Common myeloid progenitor, CD34-positive (primary cell): Measurements from ENCODE around the gene USH1C.

Experiments
- CTCF ChIA-PET: fragments of 350-600 bp; sonication (Branson Sonifier 250); formaldehyde crosslinking; loops from one replicate; lab custom pipeline; 2021; ENCODE audit warnings: antibody characterized with exemption; lab: Charles Lee
- POLR2A ChIA-PET: fragments of 350-600 bp; sonication (Branson Sonifier 250); formaldehyde crosslinking; loops from one replicate; lab custom pipeline; 2021; ENCODE audit warnings: antibody characterized with exemption; lab: Charles Lee
- DNase-seq, 3 donors: peaks; one replicate each; pipeline versions ENCODE4 v3.0.0 to v3.0.0-alpha.2; 2013
- H3K27ac ChIP-seq, 2 experiments: 1 replicate in 1 of 2; 2 replicates in 1 of 2; pipeline ENCODE4 v1.7.0; 2013; ENCODE audit warnings: inconsistent platforms in 2 of 2, low read length in 2 of 2, mild to moderate bottlenecking in 2 of 2, low read depth in 1 of 2, moderate library complexity in 1 of 2; ENCODE audit not compliant: severe bottlenecking in 2 of 2, insufficient read depth in 1 of 2, poor library complexity in 1 of 2
- H3K27me3 ChIP-seq, 5 experiments: replicated peaks in 2 of 5; 1 replicate in 3 of 5; 2 replicates in 2 of 5; pipeline versions ENCODE4 v1.6.1 to v1.7.0; 2013; ENCODE audit warnings: low read length in 4 of 5, mild to moderate bottlenecking in 2 of 5, moderate library complexity in 2 of 5, inconsistent platforms in 1 of 5; ENCODE audit not compliant: insufficient read depth in 5 of 5, control insufficient read depth in 4 of 5
- H3K36me3 ChIP-seq, 4 experiments: 1 replicate in 2 of 4; 2 replicates in 2 of 4; pipeline versions ENCODE4 v1.6.1 to v1.7.0; 2013; ENCODE audit warnings: low read length in 3 of 4, control low read depth in 1 of 4, mild to moderate bottlenecking in 1 of 4; ENCODE audit not compliant: control insufficient read depth in 4 of 4, insufficient read depth in 4 of 4
- H3K4me1 ChIP-seq, 4 experiments: 1 replicate in 3 of 4; 2 replicates in 1 of 4; pipeline versions ENCODE4 v1.6.1 to v1.7.1; 2013; ENCODE audit warnings: low read length in 3 of 4, mild to moderate bottlenecking in 3 of 4, control low read depth in 1 of 4, inconsistent platforms in 1 of 4, moderate library complexity in 1 of 4; ENCODE audit not compliant: control insufficient read depth in 4 of 4, insufficient read depth in 4 of 4; ENCODE audit errors: control extremely low read depth in 1 of 4
- H3K4me3 ChIP-seq, 7 experiments: 1 replicate in 4 of 7; 2 replicates in 3 of 7; pipeline versions ENCODE4 v1.5.1 to v1.7.0; 2013; ENCODE audit warnings: mild to moderate bottlenecking in 7 of 7, low read length in 6 of 7, moderate library complexity in 6 of 7, inconsistent platforms in 2 of 7, low read depth in 2 of 7, control low read depth in 1 of 7; ENCODE audit not compliant: insufficient read depth in 4 of 7, control insufficient read depth in 1 of 7; ENCODE audit errors: extremely low read depth in 1 of 7
- H3K9me3 ChIP-seq, 5 experiments: 1 replicate in 4 of 5; 2 replicates in 1 of 5; pipeline versions ENCODE4 v1.6.1 to v1.7.1; 2013; ENCODE audit warnings: low read length in 4 of 5, mild to moderate bottlenecking in 2 of 5, inconsistent platforms in 1 of 5, low read depth in 1 of 5, moderate library complexity in 1 of 5; ENCODE audit not compliant: control insufficient read depth in 4 of 5, insufficient read depth in 2 of 5; ENCODE audit errors: control extremely low read depth in 1 of 5
- WGBS: methylation state at CpG from one replicate; pipeline ENCODE4 v1.1.5; 2013; ENCODE audit not compliant: insufficient coverage; 5-methylcytosine and 5-hydroxymethylcytosine counted together

Gene USH1C

GRCh38 chr11:17585911-17586695 is 41.9 kb upstream of the USH1C start:
- no peak overlapping the region for H3K4me3 ChIP-seq
- H3K36me3 ChIP-seq: no peaks in the 10 kb centered on the region
- H3K4me1 ChIP-seq: no peaks in the 10 kb centered on the region
- peaks cover 0 to 2% (median 0%) of the 10 kb centered on the region in 5 experiments for H3K9me3 ChIP-seq
- no peak overlapping the region for H3K27ac ChIP-seq
- ChIA-PET CTCF (no interaction called here), POLR2A (no interaction called here)
- H3K27me3 ChIP-seq: peaks cover 0 to 19% (median 6%) of the 10 kb centered on the region in 5 experiments
- WGBS: 93% methylated on average over 5 of the region's 6 CpGs
- DNase-seq: no peak

- peaks cover 0 to 2% (median 0%) of the 10 kb centered on the region in 5 experiments for H3K27me3 ChIP-seq
- H3K36me3 ChIP-seq: no peaks in the 10 kb centered on the region
- WGBS: no CpG with 5 or more reads among the region's 4 CpGs
- no peak overlapping the region for H3K27ac ChIP-seq
- CTCF ChIA-PET: no interaction called here
- DNase-seq: no peak
- POLR2A ChIA-PET: no interaction called here
- peaks cover 0 to 2% (median 0%) of the 10 kb centered on the region in 5 experiments for H3K9me3 ChIP-seq
- no peaks in the 10 kb centered on the region for H3K4me1 ChIP-seq
- H3K4me3 ChIP-seq: no peak overlapping the region
These were observed 37.5 kb upstream of the USH1C start for GRCh38 chr11:17581732-17582053.

GRCh38 chr11:17581036-17581731 is 37.0 kb upstream of the USH1C start:
- ChIA-PET POLR2A (no interaction called here), CTCF (no interaction called here)
- WGBS: 74% methylated on average over 2 of the region's 6 CpGs

GRCh38 chr11:17580271-17580670 is 36.1 kb upstream of the USH1C start:
- Histone ChIP-seq H3K4me3 (no peak overlapping the region), H3K27me3 (peaks cover 0 to 2% (median 0%) of the 10 kb centered on the region in 5 experiments), H3K9me3 (peaks cover 0 to 2% (median 0%) of the 10 kb centered on the region in 5 experiments), H3K36me3 (no peaks in the 10 kb centered on the region), H3K27ac (no peak overlapping the region), H3K4me1 (no peaks in the 10 kb centered on the region)
- no CpG with 5 or more reads among the region's 1 CpG for WGBS
- ChIA-PET CTCF (no interaction called here), POLR2A (no interaction called here)
- no peak for DNase-seq

More at GRCh38 chr11:17581036-17581731, 37.0 kb upstream of the USH1C start:
- peaks cover 0 to 2% (median 0%) of the 10 kb centered on the region in 5 experiments for H3K9me3 ChIP-seq
- no peak overlapping the region for H3K4me3 ChIP-seq
- H3K27me3 ChIP-seq: peaks cover 0 to 2% (median 0%) of the 10 kb centered on the region in 5 experiments
- no peaks in the 10 kb centered on the region for H3K36me3 ChIP-seq
- no peak overlapping the region for H3K27ac ChIP-seq
- H3K4me1 ChIP-seq: no peaks in the 10 kb centered on the region
- DNase-seq: no peak

- DNase-seq: no peak
These were observed 35.2 kb upstream of the USH1C start for GRCh38 chr11:17579451-17579850.

GRCh38 chr11:17578958-17579357 is 34.7 kb upstream of the USH1C start:
- ChIA-PET CTCF (no interaction called here), POLR2A (no interaction called here)
- Histone ChIP-seq H3K36me3 (no peaks in the 10 kb centered on the region), H3K4me3 (no peak overlapping the region), H3K27me3 (peaks cover 0 to 2% (median 0%) of the 10 kb centered on the region in 5 experiments), H3K9me3 (peaks cover 0 to 2% (median 0%) of the 10 kb centered on the region in 5 experiments), H3K27ac (no peak overlapping the region), H3K4me1 (no peaks in the 10 kb centered on the region)
- 92% methylated on average over 4 of the region's 8 CpGs for WGBS
- DNase-seq: no peak

More at GRCh38 chr11:17579451-17579850, 35.2 kb upstream of the USH1C start:
- H3K27ac ChIP-seq: no peak overlapping the region
- H3K36me3 ChIP-seq: no peaks in the 10 kb centered on the region
- POLR2A ChIA-PET: no interaction called here
- 99% methylated on average over 6 of the region's 7 CpGs for WGBS
- H3K27me3 ChIP-seq: peaks cover 0 to 2% (median 0%) of the 10 kb centered on the region in 5 experiments
- H3K4me3 ChIP-seq: no peak overlapping the region
- H3K4me1 ChIP-seq: no peaks in the 10 kb centered on the region
- CTCF ChIA-PET: no interaction called here
- peaks cover 0 to 2% (median 0%) of the 10 kb centered on the region in 5 experiments for H3K9me3 ChIP-seq

- DNase-seq: no peak
- CTCF ChIA-PET: interaction anchor here (1.1 kb wide), 1 partner anchor 12 kb away, joined by 3 read pairs; no protein-coding TSS in a partner anchor
- H3K27ac ChIP-seq: no peak overlapping the region
- H3K4me3 ChIP-seq: no peak overlapping the region
- no peaks in the 10 kb centered on the region for H3K36me3 ChIP-seq
- no peaks in the 10 kb centered on the region for H3K4me1 ChIP-seq
- WGBS: 95% methylated on average over 11 of the region's 11 CpGs
- POLR2A ChIA-PET: no interaction called here
- peaks cover 0 to 2% (median 0%) of the 10 kb centered on the region in 5 experiments for H3K27me3 ChIP-seq
- peaks cover 0 to 2% (median 0%) of the 10 kb centered on the region in 5 experiments for H3K9me3 ChIP-seq
These were observed 34.1 kb upstream of the USH1C start for GRCh38 chr11:17578296-17578695.
